Coronary artery (tissue), 2 donors: Measurements from ENCODE around the gene B4GALT1.

ENCODE experiments used
- DNase-seq: peaks from one replicate; pipeline ENCODE4 v3.0.0-alpha.2; 2017; ENCODE audit warnings: low spot score
- H3K27ac ChIP-seq, 2 donors: fragments of 200-600 bp; sonication (generic); one replicate each; pipeline ENCODE4 v1.5.1; 2016 to 2019
- H3K4me3 ChIP-seq: fragments of 200-600 bp; sonication (generic); 2 replicates; pipeline ENCODE4 v1.5.1; 2016; ENCODE audit warnings: mild to moderate bottlenecking, moderate library complexity
- CTCF ChIP-seq: fragments of 200-600 bp; sonication (generic); IDR thresholded peaks from one replicate; pipeline ENCODE4 v1.5.1; 2019; ENCODE audit warnings: antibody characterized with exemption

The B4GALT1 gene

GRCh38 chr9:33080534-33080933 lies 86.6 kb downstream of the B4GALT1 start:
- H3K4me3 ChIP-seq = no peak overlapping the region
- no peak for DNase-seq
- no peak overlapping the region for H3K27ac ChIP-seq
- TF ChIP-seq CTCF = no peak

GRCh38 chr9:33076046-33077004 lies 90.8 kb downstream of the B4GALT1 start, which contains the start of gene SMU1:
SMU1 (minus strand) TSS chr9:33076674; CDS start chr9:33076608, 66 bp downstream.
- Histone ChIP-seq H3K27ac (peak within 1 kb of the TSS; percentile 91 to 98), H3K4me3 (peak within 1 kb of the TSS; percentile 96)
- peak; percentile 98 for DNase-seq
- no peak for TF ChIP-seq CTCF

- Histone ChIP-seq H3K27ac (peak overlapping the region in 1 of 2 donors; percentile 60), H3K4me3 (no peak overlapping the region)
- no peak for DNase-seq
- TF ChIP-seq CTCF = no peak
Measured at GRCh38 chr9:33068991-33069390, 98.1 kb downstream of the B4GALT1 start.

- no peak overlapping the region for H3K27ac ChIP-seq
- TF ChIP-seq CTCF = no peak
Measured at GRCh38 chr9:33065157-33066076, 101.7 kb downstream of the B4GALT1 start.

More at GRCh38 chr9:33065157-33066076, 101.7 kb downstream of the B4GALT1 start:
- no peak for DNase-seq
- H3K4me3 ChIP-seq = no peak overlapping the region
